ENCODE measurements around the gene GULP1. TPM values are rescaled to one million over a fixed set of nuclear protein-coding genes. Genes with fewer than 3 reads are reported as not detected.

The GULP1 gene
- total and polyA plus RNA-seq, 2 of the 13 experiments (the other 11 are each of a cell fraction or from before 2014, with no cell fraction given), result 0.15 TPM; not detected in 1

DNA sequence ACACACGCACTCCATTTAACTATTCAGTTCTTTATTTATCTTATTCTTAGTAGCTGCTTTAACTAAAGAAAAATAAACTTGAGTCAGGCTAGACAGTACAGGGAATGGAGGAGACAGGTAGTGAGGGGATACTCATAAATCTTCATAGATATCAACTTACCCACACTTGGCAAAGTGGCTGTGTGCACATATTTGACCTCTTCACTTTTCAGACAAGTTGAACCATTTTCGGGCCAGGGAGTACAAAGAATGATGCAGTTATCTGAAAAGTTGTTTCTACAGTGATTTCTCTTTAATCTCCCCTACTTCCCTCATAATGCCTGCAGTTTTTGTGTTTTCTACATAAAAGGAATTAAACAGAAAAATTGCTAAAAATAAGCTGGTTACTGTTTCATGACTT, 307.5 kb downstream of the GULP1 start:
- intact Hi-C loops (cut with micrococcal nuclease; ENCODE audit: unreplicated experiment) (no loop called here), in situ Hi-C loops (cut with HindIII; ENCODE audit: extremely low pct_ligation_motif_present, low pct_unique_long_range_greater_than_20kb) (no loop called here)
- no peak for ATAC-seq
- FAIRE-seq, result no peak
- Histone ChIP-seq H2AFZ (ENCODE audit: low read length) (no peak overlapping the region), H3K9me3 (ENCODE audit: low read length) (no peaks in the 10 kb centered on the region), H3K4me1 (ENCODE audit: insufficient read depth, low read length) (peaks cover 6% of the 10 kb centered on the region; the same call in 1 of the 2 replicates), H3K36me3 (replicated peaks in 1 of 2; ENCODE audit: control insufficient read depth in 1 of 2, insufficient read depth in 2 of 2, low read length in 2 of 2) (no peaks in the 10 kb centered on the region), H3K27ac (ENCODE audit: extremely low read length, insufficient read depth, low read length) (no peak overlapping the region), H3K4me3 (replicated peaks in 1 of 3; ENCODE audit: insufficient read depth in 1 of 3, low read depth in 2 of 3, low read length in 3 of 3) (no peak overlapping the region), H4K20me1 (ENCODE audit: insufficient read depth, low read length) (no peaks in the 10 kb centered on the region), H3K9ac (ENCODE audit: insufficient read depth, low read depth, low read length) (no peak overlapping the region), H3K4me2 (ENCODE audit: low read depth, low read length) (no peak overlapping the region), H3K79me2 (ENCODE audit: insufficient read depth, low read length) (no peaks in the 10 kb centered on the region), H3K27me3 (ENCODE audit: control insufficient read depth in 1 of 2, insufficient read depth in 2 of 2, low read length in 2 of 2) (no peaks in the 10 kb centered on the region)
- no TSS peak for BruUV-seq (replicated peaks)
- 21% methylated on average over 2 of the region's 2 CpGs for WGBS (ENCODE audit: low lambda C conversion rate)
- DNase-seq (ENCODE audit: low spot score), result no peak
- ChIA-PET CTCF (ENCODE audit: low intra/inter-chr PET ratio, low total read pairs) (no interaction called here), POLR2A (no interaction called here)
- TF ChIP-seq ESRRA (CRISPR knock-in tag; IDR thresholded peaks at IDR 0.05; ENCODE audit: low read depth) (no peak), GATAD2A (CRISPR knock-in tag; IDR thresholded peaks at IDR 0.05) (no peak), RARA (CRISPR knock-in tag; IDR thresholded peaks at IDR 0.05) (no peak), ZNF660 (CRISPR knock-in tag; IDR thresholded peaks at IDR 0.05; ENCODE audit: borderline replicate concordance, low read depth) (no peak), ZNF225 (CRISPR knock-in tag; IDR thresholded peaks at IDR 0.05) (no peak), TCF7 (IDR thresholded peaks at IDR 0.05; ENCODE audit: low read depth) (no peak), NONO (IDR thresholded peaks at IDR 0.05) (no peak), NONO (CRISPR knock-in tag; conservative IDR thresholded peaks at IDR 0.05) (no peak), TAF1 (CRISPR knock-in tag; IDR thresholded peaks at IDR 0.05) (no peak), ZNF260 (CRISPR knock-in tag; IDR thresholded peaks at IDR 0.05; ENCODE audit: borderline replicate concordance, low read depth) (no peak), STAG1 (CRISPR knock-in tag; IDR thresholded peaks at IDR 0.05) (no peak), ZNF574 (CRISPR knock-in tag; IDR thresholded peaks at IDR 0.05) (no peak), HOXA7 (CRISPR knock-in tag; IDR thresholded peaks at IDR 0.05) (no peak), ZNF136 (CRISPR knock-in tag; IDR thresholded peaks at IDR 0.05; ENCODE audit: low read depth) (no peak), KDM2A (CRISPR knock-in tag; IDR thresholded peaks at IDR 0.05; ENCODE audit: borderline replicate concordance, low read depth) (no peak), PLRG1 (conservative IDR thresholded peaks at IDR 0.05) (no peak)
- TF ChIP-seq, protein P1, sequence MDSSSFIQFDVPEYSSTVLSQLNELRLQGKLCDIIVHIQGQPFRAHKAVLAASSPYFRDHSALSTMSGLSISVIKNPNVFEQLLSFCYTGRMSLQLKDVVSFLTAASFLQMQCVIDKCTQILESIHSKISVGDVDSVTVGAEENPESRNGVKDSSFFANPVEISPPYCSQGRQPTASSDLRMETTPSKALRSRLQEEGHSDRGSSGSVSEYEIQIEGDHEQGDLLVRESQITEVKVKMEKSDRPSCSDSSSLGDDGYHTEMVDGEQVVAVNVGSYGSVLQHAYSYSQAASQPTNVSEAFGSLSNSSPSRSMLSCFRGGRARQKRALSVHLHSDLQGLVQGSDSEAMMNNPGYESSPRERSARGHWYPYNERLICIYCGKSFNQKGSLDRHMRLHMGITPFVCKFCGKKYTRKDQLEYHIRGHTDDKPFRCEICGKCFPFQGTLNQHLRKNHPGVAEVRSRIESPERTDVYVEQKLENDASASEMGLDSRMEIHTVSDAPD (CRISPR knock-in tag; IDR thresholded peaks at IDR 0.05), result no peak
- TF ChIP-seq, protein P2, sequence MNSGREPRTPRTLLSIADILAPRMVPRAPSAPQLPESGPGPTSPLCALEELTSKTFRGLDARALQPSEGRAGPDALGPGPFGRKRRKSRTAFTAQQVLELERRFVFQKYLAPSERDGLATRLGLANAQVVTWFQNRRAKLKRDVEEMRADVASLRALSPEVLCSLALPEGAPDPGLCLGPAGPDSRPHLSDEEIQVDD (CRISPR knock-in tag; IDR thresholded peaks at IDR 0.05; ENCODE audit: borderline replicate concordance), result no peak
- TF ChIP-seq, protein P3, sequence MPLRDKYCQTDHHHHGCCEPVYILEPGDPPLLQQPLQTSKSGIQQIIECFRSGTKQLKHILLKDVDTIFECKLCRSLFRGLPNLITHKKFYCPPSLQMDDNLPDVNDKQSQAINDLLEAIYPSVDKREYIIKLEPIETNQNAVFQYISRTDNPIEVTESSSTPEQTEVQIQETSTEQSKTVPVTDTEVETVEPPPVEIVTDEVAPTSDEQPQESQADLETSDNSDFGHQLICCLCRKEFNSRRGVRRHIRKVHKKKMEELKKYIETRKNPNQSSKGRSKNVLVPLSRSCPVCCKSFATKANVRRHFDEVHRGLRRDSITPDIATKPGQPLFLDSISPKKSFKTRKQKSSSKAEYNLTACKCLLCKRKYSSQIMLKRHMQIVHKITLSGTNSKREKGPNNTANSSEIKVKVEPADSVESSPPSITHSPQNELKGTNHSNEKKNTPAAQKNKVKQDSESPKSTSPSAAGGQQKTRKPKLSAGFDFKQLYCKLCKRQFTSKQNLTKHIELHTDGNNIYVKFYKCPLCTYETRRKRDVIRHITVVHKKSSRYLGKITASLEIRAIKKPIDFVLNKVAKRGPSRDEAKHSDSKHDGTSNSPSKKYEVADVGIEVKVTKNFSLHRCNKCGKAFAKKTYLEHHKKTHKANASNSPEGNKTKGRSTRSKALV (CRISPR knock-in tag; IDR thresholded peaks at IDR 0.05), result no peak

Data from HepG2 (cell line).